Activated B cell treated with CpG ODN at 0.5 μM for 24 hours (primary cell): ENCODE data around the gene GHRH. TPM values are rescaled to one million over a fixed set of nuclear protein-coding genes. Genes with fewer than 3 reads are reported as not detected.

Experiments
- ATAC-seq: fragments of 200-7000 bp; cut with Tn5 transposase; one replicate; pipeline ENCODE4 v1.10.0; 2021; ENCODE audit warnings: low read depth, mild to moderate bottlenecking, moderate library complexity
- CTCF ChIA-PET: fragments of 350-600 bp; sonication (Branson Sonifier 250); formaldehyde crosslinking; loops from one replicate; lab custom pipeline; 2021; ENCODE audit warnings: antibody characterized with exemption; lab: Charles Lee
- POLR2A ChIA-PET: fragments of 350-600 bp; sonication (Branson Sonifier 250); formaldehyde crosslinking; loops from one replicate; lab custom pipeline; 2021; ENCODE audit warnings: antibody characterized with exemption; lab: Charles Lee
- DNase-seq: peaks from one replicate; pipeline ENCODE4 v3.0.0; 2022
- H3K27ac Mint-ChIP-seq: one replicate; pipeline ENCODE4 v1.8.0; 2020; ENCODE audit warnings: mixed read lengths
- H3K27me3 Mint-ChIP-seq: one replicate; pipeline ENCODE4 v1.8.0; 2021; ENCODE audit warnings: mixed read lengths
- H3K36me3 Mint-ChIP-seq: one replicate; pipeline ENCODE4 v1.8.0; 2021; ENCODE audit warnings: low read depth, mixed read lengths
- H3K4me1 Mint-ChIP-seq: one replicate; pipeline ENCODE4 v1.8.0; 2021; ENCODE audit warnings: mixed read lengths
- H3K4me3 Mint-ChIP-seq: one replicate; pipeline ENCODE4 v1.8.0; 2020; ENCODE audit warnings: mild to moderate bottlenecking, mixed read lengths
- H3K9me3 Mint-ChIP-seq: one replicate; pipeline ENCODE4 v1.8.0; 2020; ENCODE audit warnings: mixed read lengths
- intact Hi-C: fragments of 100-400 bp; cut with micrococcal nuclease; formaldehyde crosslinking; loops from one replicate; pipeline ENCODE4 v1.15.1; 2024
- total RNA-seq: library from RNA; stranded (reverse); gene quantifications from 2 replicates; pipeline ENCODE4 v1.2.3, GENCODE V29; 2022
- TF ChIP-seq, protein P1 (sequence below): fragments of 200-600 bp; IDR thresholded peaks from one replicate; pipeline ENCODE4 v1.8.0; 2022; ENCODE audit warnings: antibody characterized with exemption, mild to moderate bottlenecking

The GHRH gene
- total RNA-seq, 1 donor from 2014 or later, result not detected

DNA sequence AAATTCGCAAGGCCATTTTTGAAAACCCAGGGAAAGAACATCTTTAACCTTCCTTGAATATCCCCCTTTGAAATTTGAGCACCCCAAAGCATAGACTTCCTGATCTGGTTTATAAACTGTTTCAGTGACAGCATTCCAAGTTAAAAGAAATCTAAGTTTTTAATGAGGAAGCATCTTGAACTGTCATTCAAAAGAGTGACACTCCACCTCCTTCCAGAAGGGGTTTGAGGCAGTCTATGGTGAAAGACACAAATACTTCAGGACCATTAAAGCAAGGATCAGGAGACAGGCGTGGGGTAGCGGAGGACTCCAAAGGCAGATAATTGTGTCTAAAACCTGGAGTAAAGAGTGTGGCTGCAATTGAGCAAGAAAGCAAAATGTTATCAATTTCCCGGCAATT is 691 bp downstream of the GHRH start:
- ATAC-seq, result no peak
- Mint-ChIP-seq H3K4me1 (peaks cover 5% of the 10 kb centered on the region), H3K27ac (no peak overlapping the region), H3K9me3 (no peaks in the 10 kb centered on the region), H3K4me3 (no peak overlapping the region), H3K36me3 (no peaks in the 10 kb centered on the region), H3K27me3 (peaks cover 10% of the 10 kb centered on the region)
- CTCF ChIA-PET, result no interaction called here
- intact Hi-C loops, result no loop called here
- POLR2A ChIA-PET, result no interaction called here
- DNase-seq, result no peak
- TF ChIP-seq, protein P1, sequence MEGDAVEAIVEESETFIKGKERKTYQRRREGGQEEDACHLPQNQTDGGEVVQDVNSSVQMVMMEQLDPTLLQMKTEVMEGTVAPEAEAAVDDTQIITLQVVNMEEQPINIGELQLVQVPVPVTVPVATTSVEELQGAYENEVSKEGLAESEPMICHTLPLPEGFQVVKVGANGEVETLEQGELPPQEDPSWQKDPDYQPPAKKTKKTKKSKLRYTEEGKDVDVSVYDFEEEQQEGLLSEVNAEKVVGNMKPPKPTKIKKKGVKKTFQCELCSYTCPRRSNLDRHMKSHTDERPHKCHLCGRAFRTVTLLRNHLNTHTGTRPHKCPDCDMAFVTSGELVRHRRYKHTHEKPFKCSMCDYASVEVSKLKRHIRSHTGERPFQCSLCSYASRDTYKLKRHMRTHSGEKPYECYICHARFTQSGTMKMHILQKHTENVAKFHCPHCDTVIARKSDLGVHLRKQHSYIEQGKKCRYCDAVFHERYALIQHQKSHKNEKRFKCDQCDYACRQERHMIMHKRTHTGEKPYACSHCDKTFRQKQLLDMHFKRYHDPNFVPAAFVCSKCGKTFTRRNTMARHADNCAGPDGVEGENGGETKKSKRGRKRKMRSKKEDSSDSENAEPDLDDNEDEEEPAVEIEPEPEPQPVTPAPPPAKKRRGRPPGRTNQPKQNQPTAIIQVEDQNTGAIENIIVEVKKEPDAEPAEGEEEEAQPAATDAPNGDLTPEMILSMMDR, result no peak

DNA sequence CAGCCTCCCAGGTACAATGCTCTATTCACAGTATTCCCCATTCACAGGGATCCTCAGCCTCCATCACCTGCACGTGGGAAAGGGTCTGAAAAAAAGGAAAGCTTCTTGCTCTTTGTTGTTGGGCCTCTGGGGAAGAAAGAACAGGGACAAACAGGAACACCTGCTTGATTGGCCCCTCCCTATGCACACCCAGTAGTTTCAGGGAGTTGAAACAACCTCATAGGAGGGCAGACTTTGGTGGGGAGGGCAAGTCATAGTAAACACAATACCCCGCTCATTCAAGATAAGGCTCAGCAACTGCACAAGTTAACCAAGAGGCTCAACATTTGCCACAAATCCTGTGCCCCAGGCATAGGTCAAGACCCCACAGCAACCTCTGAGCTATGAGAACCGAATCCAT is 1.7 kb downstream of the GHRH start:
- DNase-seq (no peak), ATAC-seq (no peak)
- no peak overlapping the region for H3K27ac Mint-ChIP-seq
- CTCF ChIA-PET, result no interaction called here
- no peak overlapping the region for H3K4me3 Mint-ChIP-seq
- no peaks in the 10 kb centered on the region for H3K9me3 Mint-ChIP-seq
- POLR2A ChIA-PET, result interaction anchor here (0.6 to 1.0 kb wide), 2 partner anchors 10 to 57 kb away, joined by 3 read pairs; no protein-coding TSS in a partner anchor
- intact Hi-C loops, result no loop called here
- peaks cover 10% of the 10 kb centered on the region for H3K27me3 Mint-ChIP-seq
- H3K4me1 Mint-ChIP-seq, result peaks cover 3% of the 10 kb centered on the region
- no peaks in the 10 kb centered on the region for H3K36me3 Mint-ChIP-seq
- TF ChIP-seq, protein P1, result no peak

DNA sequence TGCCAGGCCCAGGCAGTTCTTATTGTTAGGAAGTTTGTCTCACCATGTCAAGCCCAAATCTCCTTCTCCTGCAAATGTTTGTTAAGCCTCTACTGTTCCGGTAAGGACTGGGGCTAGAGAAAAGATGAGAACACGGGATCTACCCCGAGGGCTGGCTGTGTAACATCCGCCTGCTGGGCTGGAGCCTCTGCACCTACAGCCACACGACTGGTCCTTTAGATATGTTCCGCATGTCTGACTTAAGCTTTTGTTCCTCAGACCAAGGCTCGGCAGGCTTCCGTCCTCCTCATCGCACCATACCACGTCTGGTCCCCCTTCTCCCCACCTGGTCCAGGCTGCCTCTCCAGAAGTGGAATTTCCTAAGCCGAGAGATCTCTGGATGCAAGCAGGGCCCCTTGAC is 2.6 kb downstream of the GHRH start:
- Mint-ChIP-seq H3K36me3 (no peaks in the 10 kb centered on the region), H3K4me1 (no peaks in the 10 kb centered on the region), H3K27ac (no peak overlapping the region), H3K27me3 (peaks cover 10% of the 10 kb centered on the region), H3K9me3 (peaks cover 6% of the 10 kb centered on the region), H3K4me3 (no peak overlapping the region)
- DNase-seq (no peak), ATAC-seq (no peak)
- intact Hi-C loops, result no loop called here
- TF ChIP-seq, protein P1, result no peak
- ChIA-PET POLR2A (interaction anchor here (0.5 to 1.0 kb wide), 3 partner anchors 11 to 58 kb away, joined by 3 to 4 read pairs (median 3); no protein-coding TSS in a partner anchor), CTCF (no interaction called here)

DNA sequence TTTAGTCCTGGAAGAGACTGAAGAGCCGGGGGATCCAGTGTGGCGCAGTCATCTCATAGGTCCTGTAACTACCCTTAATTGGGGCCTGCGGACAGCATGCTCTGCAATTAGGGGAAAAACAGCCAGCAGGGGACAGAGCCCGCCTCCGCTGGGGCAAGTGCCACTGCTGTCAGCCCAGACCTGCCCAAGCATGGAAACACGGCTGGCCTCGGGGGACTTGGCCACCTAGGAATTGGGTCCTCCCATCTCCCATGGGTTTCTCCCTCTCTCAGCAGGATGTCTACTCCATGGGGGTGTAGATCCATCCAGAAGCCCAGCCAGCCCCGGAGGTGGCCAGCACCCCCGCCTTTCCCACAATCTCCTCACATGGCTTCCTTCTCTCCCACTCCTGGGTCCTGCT is 3.6 kb downstream of the GHRH start:
- Mint-ChIP-seq H3K36me3 (no peaks in the 10 kb centered on the region), H3K27me3 (peaks cover 10% of the 10 kb centered on the region), H3K27ac (no peak overlapping the region), H3K4me3 (no peak overlapping the region), H3K9me3 (peaks cover 6% of the 10 kb centered on the region), H3K4me1 (no peaks in the 10 kb centered on the region)
- TF ChIP-seq, protein P1, result no peak
- ATAC-seq (no peak), DNase-seq (no peak)
- POLR2A ChIA-PET, result no interaction called here
- intact Hi-C loops, result no loop called here
- CTCF ChIA-PET, result no interaction called here

DNA sequence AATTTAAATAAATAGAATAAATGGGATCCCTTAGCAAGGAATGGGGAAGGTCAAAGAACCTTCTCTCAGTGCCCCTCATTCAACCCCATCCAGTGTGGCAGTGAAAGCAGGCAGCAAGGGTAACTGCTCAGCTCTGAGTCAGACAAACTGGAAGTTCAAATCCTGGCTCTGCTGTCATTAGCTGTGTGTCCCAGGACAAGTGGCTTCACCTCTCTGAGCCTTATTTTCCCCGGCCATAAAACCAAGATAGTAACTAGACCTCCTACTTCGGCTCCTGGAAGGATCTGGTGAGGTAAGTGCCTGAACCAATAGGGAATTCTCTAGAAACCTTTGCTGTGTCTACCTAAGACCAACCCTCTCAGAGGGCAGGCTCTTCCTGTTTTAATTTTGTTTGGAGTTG is 4.1 kb downstream of the GHRH start:
- Mint-ChIP-seq H3K4me3 (no peak overlapping the region), H3K9me3 (peaks cover 6% of the 10 kb centered on the region), H3K27ac (no peak overlapping the region), H3K36me3 (no peaks in the 10 kb centered on the region), H3K4me1 (no peaks in the 10 kb centered on the region), H3K27me3 (peaks cover 10% of the 10 kb centered on the region)
- no peak for DNase-seq
- TF ChIP-seq, protein P1, result no peak
- ChIA-PET POLR2A (no interaction called here), CTCF (no interaction called here)
- no peak for ATAC-seq
- intact Hi-C loops, result no loop called here
